Measurements from ENCODE around the gene LDHA.
"Not testable (repeated sequence)": the region's sequence is repeated elsewhere in the genome, so short reads cannot be mapped to it uniquely, and the experiment has no call there.

The LDHA gene

GRCh38 chr11:18394928-18395734 lies 768 bp downstream of the LDHA start:
- peak; percentile 40 for DNase-seq

DNA sequence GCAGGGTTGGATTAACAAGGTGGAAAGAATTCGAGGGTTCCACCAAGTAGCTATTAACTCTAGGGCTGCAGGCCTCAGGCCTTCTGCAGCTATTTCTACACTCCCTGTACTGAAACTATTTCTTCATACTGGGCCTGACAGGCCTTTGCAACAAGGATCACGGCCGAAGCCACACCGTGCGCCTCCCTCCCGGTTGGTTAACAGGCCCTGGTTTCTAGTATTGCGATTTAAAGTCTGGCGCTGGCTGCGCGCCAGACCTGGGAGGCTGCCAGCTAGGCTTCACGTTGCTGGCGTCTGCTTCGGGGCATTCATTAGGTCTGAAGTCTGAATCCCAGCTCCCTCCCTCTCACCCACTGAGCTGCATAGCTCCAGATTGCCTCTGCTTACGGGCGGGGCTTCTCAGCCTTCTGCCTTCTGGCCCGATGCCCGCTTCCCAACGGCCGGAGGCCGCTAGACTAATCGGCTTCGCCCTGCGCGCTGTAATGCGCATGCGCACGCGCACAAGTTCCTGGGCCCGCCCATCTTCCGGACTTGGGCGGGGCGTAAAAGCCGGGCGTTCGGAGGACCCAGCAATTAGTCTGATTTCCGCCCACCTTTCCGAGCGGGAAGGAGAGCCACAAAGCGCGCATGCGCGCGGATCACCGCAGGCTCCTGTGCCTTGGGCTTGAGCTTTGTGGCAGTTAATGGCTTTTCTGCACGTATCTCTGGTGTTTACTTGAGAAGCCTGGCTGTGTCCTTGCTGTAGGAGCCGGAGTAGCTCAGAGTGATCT lies 1.6 kb downstream of the LDHA start:
- peak; percentile 98 for DNase-seq

GRCh38 chr11:18397921-18398320 lies 3.6 kb downstream of the LDHA start:
- DNase-seq = no peak

- not testable (repeated sequence) for DNase-seq
Observed at GRCh38 chr11:18401077-18401476, 6.7 kb downstream of the LDHA start.

- no peak for DNase-seq
Observed at GRCh38 chr11:18404062-18404461, 9.7 kb downstream of the LDHA start.

- DNase-seq = not testable (repeated sequence)
Observed at GRCh38 chr11:18407400-18407799, 13.0 kb downstream of the LDHA start.

DNA sequence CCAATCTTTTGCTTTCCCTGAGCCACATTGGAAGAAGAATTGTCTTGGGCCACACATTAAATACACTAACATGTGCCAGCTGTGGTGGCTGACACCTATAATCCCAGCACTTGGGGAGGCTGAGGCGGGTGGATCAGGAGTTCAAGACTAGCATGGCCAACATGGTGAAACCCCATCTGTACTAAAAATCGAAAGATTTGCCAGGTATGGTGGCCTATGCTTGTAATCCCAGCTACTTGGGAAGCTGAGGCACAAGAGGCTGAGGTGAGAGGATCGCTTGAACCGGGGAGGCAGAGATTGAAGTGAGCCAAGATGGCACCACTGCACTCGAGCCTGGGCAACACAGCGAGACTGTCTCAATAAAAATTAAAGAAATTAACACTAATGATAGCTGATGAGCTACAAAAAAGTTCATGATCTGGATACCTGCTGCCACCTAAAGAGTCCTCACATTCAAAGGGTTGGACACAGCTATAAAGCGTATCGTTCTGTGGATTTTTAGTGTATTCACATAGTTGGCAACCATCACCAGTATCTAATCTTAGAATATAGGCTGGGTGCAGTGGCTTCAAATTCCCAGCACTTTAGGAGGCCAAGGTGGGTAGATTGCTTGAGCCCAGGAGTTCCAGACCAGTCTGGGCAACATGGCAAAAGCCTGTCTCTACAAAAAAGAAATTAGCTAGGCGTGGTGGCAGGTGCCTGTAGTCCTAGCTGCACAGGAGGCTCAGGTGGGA lies 14.4 kb downstream of the LDHA start:
- peak; percentile 28 for DNase-seq

- no peak for DNase-seq
Observed at GRCh38 chr11:18416459-18416858, 22.1 kb downstream of the LDHA start.

- DNase-seq = no peak
Observed at GRCh38 chr11:18419040-18419439, 24.7 kb downstream of the LDHA start.

DNA sequence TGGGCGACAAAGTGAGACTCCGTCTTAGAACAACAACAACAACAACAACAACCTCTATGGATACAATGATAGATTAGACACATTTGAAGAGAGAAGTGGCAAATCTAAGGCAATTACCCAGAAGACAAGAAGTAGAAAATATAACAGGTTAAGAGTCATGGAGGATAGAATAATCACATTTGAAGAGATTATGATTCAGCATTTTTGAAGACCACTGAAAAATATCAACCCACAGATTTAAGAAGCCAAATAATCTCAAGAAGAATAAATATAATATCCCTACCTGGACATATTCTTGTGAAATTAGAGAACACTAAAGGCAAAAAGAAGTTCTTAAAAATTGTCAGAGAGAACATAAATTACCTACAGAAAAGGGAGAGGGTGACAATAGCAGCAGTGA lies 25.7 kb downstream of the LDHA start:
- DNase-seq = no peak

DNA sequence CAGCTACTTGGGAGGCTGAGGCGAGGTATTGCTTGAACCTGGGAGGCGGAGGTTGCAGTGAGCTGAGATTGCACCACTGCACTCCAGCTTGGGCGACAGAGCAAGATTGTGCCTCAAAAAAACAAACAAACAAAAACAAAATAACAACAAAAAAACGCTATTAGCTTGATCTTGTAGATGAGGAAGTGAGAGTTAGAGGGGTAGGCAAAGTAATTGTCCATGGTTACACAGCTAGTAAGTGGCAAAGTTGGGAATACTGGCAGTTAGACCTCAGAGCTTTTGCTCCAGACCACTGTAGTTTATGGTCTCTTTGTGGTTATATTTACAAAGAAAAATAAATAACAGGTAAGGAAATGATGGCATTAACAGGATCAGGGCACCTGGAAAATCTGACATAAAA lies 32.9 kb downstream of the LDHA start:
- DNase-seq = no peak

- DNase-seq = no peak
Observed at GRCh38 chr11:18429332-18429731, 35.0 kb downstream of the LDHA start.

- no peak for DNase-seq
Observed at GRCh38 chr11:18438691-18439090, 44.3 kb downstream of the LDHA start.

GRCh38 chr11:18449251-18449650 lies 54.9 kb downstream of the LDHA start:
- DNase-seq = no peak

DNA sequence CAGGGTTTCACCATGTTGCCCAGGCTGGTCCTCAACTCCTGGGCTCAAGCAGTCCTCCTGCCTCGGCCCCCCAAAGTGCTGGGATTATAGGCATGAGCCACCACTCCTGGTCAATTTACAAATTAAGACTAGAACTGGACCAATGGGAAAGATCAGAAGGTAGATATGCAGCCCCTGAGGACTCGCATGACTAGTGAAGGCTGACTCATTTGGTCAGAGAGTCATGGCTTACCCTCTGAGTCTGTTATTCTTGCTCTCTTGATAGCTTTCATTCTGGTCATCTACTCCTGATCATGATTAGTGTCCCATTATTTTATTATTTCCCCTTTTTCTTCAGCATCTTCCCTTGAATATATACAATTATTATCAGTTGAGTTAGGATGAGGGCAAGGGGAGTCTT lies 58.6 kb downstream of the LDHA start:
- no peak for DNase-seq

- DNase-seq = no peak
Observed at GRCh38 chr11:18455686-18456372, 61.5 kb downstream of the LDHA start, which contains the start of gene LDHAL6A. Gene LDHAL6A (plus strand): TSS chr11:18455856. CDS start chr11:18456681, 825 bp downstream.

DNA sequence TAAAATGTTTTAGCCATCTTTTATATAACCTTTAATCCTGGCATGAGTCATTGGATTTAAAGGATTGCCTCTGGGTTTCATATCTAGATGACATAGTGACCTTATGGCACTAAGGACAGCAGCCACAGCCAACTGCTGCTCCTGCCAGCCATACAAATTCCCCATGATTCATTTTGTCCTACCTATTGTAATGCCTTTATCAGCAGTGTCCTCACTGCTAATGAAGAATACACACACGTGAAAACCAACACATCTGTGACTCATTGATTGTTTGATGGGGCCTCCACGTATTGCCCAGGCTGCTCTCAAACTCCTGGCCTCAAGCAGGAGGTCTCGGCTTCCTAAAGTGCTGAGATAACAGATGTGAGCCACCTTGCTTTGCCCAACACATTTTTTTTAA lies 63.1 kb downstream of the LDHA start:
- DNase-seq = no peak
